Measurements from ENCODE around the gene PTPRG.

- no peak for TF ChIP-seq POLR2A (IDR thresholded peaks at IDR 0.05; ENCODE audit: low read length)
- TF ChIP-seq GATA1 (IDR thresholded peaks at IDR 0.05; ENCODE audit: low read depth, low read length), result no peak
Measured at GRCh38 chr3:62276658-62277180, 715.3 kb downstream of the PTPRG start.
